HepG2 (cell line): Measurements from ENCODE around the gene ASCC3. TPM values are rescaled to one million over a fixed set of nuclear protein-coding genes. Genes with fewer than 3 reads are reported as not detected.

Experiments used
- ATF7-NPFF ChIP-seq: sonication (generic); formaldehyde crosslinking; IDR thresholded peaks from 2 replicates; pipeline ENCODE4 v1.8.1; 2023; ENCODE audit warnings: mild to moderate bottlenecking, low read depth, missing genetic modification reagents, moderate library complexity
- GPN1 ChIP-seq: sonication (generic); formaldehyde crosslinking; IDR thresholded peaks from 2 replicates; pipeline ENCODE4 v1.5.1; 2020; ENCODE audit warnings: missing genetic modification reagents, borderline replicate concordance
- polyA plus RNA-seq, 8 experiments: library from polyadenylated mRNA; depleted of rRNA in 3 of 8; stranded (reverse) in 7 of 8; unstranded in 1 of 8; fragments of >200 nt; fragmentation: Illumina TruSeq in 4 of 8; extraction: Trizol in 4 of 8; gene quantifications; 2 replicates each; pipeline versions ENCODE4 v1.2.1 to v1.2.3, GENCODE V29; 2011 to 2016; ENCODE audit warnings: low read depth in 4 of 8, missing spikeins in 1 of 8, mixed read lengths in 1 of 8; ENCODE audit not compliant: insufficient read depth in 1 of 8
- total RNA-seq, 5 experiments: library from RNA; depleted of rRNA; stranded (reverse); fragments of >200 nt; fragmentation: Illumina TruSeq; extraction: Trizol; gene quantifications; 2 replicates each; pipeline ENCODE4 v1.2.3, GENCODE V29; 2016; ENCODE audit warnings: low read depth in 1 of 5
- TF ChIP-seq, protein P1 (sequence below): sonication (generic); formaldehyde crosslinking; IDR thresholded peaks from 2 replicates; pipeline ENCODE4 v1.4.0; 2020; ENCODE audit warnings: missing genetic modification reagents, borderline replicate concordance
- TF ChIP-seq, protein P2 (sequence below): IDR thresholded peaks from 2 replicates; pipeline ENCODE4 v1.4.0; 2020; ENCODE audit warnings: mild to moderate bottlenecking, missing genetic modification reagents

The ASCC3 gene
- total and polyA plus RNA-seq, 2 of the 13 experiments (the other 11 are each of a cell fraction or from before 2014, with no cell fraction given): 23.1 to 55.7 TPM

- TF ChIP-seq, protein P1, sequence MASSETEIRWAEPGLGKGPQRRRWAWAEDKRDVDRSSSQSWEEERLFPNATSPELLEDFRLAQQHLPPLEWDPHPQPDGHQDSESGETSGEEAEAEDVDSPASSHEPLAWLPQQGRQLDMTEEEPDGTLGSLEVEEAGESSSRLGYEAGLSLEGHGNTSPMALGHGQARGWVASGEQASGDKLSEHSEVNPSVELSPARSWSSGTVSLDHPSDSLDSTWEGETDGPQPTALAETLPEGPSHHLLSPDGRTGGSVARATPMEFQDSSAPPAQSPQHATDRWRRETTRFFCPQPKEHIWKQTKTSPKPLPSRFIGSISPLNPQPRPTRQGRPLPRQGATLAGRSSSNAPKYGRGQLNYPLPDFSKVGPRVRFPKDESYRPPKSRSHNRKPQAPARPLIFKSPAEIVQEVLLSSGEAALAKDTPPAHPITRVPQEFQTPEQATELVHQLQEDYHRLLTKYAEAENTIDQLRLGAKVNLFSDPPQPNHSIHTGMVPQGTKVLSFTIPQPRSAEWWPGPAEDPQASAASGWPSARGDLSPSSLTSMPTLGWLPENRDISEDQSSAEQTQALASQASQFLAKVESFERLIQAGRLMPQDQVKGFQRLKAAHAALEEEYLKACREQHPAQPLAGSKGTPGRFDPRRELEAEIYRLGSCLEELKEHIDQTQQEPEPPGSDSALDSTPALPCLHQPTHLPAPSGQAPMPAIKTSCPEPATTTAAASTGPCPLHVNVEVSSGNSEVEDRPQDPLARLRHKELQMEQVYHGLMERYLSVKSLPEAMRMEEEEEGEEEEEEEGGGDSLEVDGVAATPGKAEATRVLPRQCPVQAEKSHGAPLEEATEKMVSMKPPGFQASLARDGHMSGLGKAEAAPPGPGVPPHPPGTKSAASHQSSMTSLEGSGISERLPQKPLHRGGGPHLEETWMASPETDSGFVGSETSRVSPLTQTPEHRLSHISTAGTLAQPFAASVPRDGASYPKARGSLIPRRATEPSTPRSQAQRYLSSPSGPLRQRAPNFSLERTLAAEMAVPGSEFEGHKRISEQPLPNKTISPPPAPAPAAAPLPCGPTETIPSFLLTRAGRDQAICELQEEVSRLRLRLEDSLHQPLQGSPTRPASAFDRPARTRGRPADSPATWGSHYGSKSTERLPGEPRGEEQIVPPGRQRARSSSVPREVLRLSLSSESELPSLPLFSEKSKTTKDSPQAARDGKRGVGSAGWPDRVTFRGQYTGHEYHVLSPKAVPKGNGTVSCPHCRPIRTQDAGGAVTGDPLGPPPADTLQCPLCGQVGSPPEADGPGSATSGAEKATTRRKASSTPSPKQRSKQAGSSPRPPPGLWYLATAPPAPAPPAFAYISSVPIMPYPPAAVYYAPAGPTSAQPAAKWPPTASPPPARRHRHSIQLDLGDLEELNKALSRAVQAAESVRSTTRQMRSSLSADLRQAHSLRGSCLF (CRISPR knock-in tag): no peak
- TF ChIP-seq GPN1 (CRISPR knock-in tag) (no peak), ATF7-NPFF (CRISPR knock-in tag) (no peak)
- TF ChIP-seq, protein P2, sequence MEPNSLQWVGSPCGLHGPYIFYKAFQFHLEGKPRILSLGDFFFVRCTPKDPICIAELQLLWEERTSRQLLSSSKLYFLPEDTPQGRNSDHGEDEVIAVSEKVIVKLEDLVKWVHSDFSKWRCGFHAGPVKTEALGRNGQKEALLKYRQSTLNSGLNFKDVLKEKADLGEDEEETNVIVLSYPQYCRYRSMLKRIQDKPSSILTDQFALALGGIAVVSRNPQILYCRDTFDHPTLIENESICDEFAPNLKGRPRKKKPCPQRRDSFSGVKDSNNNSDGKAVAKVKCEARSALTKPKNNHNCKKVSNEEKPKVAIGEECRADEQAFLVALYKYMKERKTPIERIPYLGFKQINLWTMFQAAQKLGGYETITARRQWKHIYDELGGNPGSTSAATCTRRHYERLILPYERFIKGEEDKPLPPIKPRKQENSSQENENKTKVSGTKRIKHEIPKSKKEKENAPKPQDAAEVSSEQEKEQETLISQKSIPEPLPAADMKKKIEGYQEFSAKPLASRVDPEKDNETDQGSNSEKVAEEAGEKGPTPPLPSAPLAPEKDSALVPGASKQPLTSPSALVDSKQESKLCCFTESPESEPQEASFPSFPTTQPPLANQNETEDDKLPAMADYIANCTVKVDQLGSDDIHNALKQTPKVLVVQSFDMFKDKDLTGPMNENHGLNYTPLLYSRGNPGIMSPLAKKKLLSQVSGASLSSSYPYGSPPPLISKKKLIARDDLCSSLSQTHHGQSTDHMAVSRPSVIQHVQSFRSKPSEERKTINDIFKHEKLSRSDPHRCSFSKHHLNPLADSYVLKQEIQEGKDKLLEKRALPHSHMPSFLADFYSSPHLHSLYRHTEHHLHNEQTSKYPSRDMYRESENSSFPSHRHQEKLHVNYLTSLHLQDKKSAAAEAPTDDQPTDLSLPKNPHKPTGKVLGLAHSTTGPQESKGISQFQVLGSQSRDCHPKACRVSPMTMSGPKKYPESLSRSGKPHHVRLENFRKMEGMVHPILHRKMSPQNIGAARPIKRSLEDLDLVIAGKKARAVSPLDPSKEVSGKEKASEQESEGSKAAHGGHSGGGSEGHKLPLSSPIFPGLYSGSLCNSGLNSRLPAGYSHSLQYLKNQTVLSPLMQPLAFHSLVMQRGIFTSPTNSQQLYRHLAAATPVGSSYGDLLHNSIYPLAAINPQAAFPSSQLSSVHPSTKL: no peak
These were observed 368.8 kb downstream of the ASCC3 start (continued) for GRCh38 chr6:100512203-100512862.
